HUDEP-2 (cell line): ENCODE results near the gene OR1K1.
"Not testable (repeated sequence)": the region's sequence is repeated elsewhere in the genome, so short reads cannot be mapped to it uniquely, and the experiment has no call there.

ENCODE experiments used
- DNase-seq, 76 experiments: peaks; one replicate each; lab custom pipeline; 2025; ENCODE audit not compliant: unreplicated experiment in 76 of 76; lab: John Stamatoyannopoulos, UW

Gene OR1K1

GRCh38 chr9:122810306-122810946, 10.5 kb downstream of the OR1K1 start:
- peak in 61 of 76 experiments; percentile 6 to 72 (median 43) for DNase-seq

GRCh38 chr9:122812736-122813135, 12.8 kb downstream of the OR1K1 start:
- no peak for DNase-seq

DNA sequence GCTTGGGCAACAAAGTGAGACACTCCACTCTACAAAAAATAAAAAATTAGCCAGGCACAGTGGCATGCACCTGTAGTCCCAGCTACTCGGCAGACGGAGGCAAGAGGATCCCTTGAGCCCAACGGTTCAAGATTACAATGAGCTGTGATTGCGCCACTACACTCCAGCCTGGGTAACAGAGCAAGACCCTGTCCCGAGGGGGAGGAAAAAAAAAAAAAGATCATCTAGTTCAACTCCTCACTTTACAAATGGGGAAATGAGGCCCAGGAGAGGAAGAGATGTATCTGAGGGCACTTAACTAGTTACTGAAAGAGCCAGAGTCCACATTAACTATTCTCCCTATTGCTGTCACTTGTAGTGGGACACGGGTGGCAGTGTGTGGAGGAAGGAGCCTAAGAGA, 14.6 kb downstream of the OR1K1 start:
- DNase-seq = no peak

DNA sequence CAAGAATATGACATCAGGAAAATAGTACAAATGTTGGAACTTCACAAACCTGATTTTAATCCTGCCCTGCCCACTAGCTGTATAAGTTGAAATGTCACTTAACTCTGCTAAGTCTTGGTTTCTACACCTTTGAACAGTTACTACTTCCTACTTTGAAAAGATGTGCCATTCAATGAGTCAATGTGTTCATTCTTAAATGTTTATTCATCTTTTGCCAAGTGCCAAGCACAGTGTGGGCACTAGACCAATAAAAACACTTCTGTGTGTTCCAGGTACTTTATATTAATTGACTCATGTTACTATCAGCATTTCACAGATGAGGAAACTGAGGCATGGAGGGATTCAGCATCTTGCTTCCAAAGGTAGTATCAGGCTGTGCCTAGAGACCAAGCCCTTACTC, 15.6 kb downstream of the OR1K1 start:
- DNase-seq = no peak

DNA sequence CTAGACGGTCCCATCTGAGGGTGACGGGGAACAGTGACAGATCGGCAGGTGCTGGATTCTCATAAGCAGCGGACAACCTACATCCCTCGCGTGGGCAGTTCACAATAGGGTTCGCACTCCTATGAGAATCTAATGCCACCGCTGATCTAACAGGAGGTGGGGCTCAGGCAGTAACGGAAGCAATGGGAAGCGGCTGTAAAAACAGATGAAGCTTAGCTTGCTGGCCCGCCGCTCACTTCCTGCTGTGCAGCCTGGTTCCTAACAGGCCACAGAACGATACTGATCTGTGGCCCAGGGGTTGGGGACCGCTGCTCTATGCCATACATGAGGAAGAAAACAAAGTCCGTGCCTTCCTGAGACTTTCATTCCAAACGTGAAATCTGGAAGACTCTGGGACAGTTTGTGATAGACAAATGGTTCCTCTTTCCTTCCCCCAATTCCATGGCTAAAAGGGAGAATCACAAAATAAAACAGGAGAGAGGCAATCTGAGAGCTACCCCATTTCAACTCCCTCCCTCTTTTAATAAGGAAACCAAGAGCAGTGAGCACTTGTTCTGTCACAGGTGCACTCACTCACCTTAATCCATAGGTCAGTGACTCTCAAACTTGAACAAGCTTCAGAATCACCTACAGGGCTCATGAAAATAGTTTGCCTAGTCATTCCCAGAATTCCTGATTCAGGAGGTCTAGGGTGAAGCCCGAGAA, 16.4 kb downstream of the OR1K1 start:
- DNase-seq = peak in 2 of 76 experiments; percentile 13 to 55

DNA sequence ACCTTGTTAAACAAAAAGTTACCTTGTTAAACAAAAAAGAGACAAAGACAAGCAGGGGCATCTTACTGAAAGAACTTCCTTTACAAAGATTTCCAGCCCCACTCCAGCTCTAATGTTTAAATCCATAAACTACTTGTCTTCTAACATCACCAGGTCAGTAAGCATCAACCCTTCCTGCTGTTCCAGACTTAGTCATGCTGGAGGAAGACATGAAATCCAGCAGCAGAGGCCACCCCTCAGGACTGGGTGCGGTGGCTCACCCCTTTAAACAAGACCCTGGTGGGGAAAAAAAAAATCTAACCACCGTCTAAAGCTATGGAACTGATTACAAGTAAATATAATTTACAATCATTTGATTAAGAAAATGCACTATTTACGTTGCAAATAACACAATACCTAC, 19.4 kb downstream of the OR1K1 start:
- no peak for DNase-seq

DNA sequence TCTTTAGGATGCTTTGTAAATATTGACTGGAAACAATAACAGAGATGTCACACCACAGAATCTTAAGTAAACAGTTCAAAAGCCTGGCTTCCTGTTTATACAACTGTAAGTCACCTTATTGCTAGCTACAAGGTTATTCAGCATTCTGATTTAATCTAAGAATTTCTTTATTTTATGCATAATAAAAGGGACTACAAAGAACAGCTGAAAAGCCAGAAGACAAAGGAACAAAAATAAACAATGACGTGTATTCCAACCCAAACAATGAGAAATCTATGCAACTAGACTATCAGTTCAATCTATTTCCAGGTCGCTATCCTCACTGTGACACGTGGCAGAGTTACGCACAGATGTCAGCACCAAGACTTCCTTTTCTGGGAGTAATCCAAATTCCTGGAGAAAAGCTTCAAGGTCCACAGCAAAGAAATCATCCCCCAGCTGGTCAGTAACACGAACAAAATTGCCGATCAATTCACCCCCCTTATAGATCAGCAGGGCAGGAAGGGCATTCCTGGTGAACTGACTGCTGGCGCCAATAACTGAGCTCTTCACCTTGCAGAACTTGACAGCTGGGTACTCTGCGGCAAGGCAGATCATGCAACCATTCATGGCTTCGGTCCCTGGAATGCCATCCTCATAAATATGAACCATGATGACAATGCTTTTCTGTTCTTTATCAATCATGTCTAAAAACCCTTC, 20.0 kb downstream of the OR1K1 start:
- no peak for DNase-seq

DNA sequence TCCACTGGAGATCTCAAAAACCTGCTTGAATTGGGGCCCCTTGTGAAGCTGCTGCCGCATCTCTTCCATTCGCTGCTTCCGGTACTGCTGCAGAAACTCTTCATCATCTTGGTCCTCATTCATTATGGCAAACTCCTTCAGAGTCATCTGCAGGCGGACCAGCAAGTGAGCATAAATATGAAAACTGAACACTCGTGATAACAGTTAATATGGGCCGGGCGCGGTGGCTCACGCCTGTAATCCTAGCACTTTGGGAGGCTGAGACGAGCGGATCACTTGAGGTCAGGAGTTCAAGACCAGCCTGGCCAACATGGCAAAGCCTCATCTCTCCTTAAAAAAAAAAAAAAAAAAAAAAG, 20.5 kb downstream of the OR1K1 start:
- DNase-seq = no peak

GRCh38 chr9:122821278-122821943, 21.5 kb downstream of the OR1K1 start:
- DNase-seq = peak in 74 of 76 experiments; percentile 30 to 98 (median 87)

DNA sequence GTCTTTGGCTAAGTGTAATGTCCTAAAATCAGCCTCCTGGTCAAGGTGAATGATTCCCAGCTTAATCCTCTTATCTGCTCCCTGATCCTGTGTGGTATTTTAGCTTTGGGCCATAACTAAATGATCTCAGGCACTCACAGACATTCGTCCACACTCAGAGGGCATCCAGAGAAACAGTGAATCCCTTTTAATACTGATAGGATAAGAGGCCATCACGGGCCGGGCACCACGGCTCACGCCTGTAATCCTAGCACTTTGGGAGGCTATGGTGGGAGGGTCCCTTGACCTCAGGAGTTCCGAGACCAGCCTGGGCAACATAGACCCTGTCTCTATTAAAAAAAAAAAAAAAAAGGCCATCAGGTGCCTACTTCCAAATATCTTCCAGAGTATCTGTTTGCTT, 22.1 kb downstream of the OR1K1 start:
- DNase-seq = peak in 1 of 76 experiments; percentile 40

GRCh38 chr9:122822938-122823337, 23.0 kb downstream of the OR1K1 start:
- DNase-seq = peak in 6 of 76 experiments; percentile 5 to 35 (median 16)

- DNase-seq = no peak
Observed at GRCh38 chr9:122827761-122828093, 27.8 kb downstream of the OR1K1 start.

DNA sequence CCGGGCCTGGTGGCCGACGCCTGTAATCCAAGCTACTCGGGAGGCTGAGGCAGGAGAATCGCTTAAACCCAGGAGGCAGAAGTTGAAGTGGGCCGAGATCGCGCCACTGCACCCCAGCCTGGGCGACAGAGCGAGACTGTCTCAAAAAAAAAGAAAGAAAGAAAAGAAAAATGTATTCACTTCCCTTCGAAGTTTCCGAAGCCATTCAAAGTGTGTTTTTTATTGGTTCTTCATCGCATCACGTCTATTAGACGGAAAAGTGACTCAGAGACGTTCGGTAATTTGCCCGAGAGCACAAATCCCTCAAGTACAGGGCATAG, 29.0 kb downstream of the OR1K1 start:
- DNase-seq = not testable (repeated sequence)

DNA sequence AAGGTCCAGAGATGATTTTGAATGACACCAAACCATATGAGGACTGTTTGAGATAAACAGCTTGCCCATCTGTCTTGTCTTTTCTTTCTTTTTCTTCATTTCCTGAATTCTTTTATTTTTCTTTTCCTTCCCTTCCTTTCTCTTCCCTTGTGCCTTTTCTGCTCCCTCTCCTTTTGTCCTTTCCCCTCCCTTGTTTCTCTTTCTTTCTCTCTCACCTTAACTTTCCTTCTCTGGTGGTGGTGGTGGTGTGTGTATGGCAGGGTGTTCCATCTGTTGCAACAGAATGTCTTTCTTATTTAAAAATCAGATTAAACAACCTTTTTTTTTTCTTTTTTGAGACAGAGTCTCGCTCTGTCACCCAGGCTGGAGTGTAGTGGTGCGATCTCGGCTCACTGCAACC, 32.3 kb downstream of the OR1K1 start:
- no peak for DNase-seq

DNA sequence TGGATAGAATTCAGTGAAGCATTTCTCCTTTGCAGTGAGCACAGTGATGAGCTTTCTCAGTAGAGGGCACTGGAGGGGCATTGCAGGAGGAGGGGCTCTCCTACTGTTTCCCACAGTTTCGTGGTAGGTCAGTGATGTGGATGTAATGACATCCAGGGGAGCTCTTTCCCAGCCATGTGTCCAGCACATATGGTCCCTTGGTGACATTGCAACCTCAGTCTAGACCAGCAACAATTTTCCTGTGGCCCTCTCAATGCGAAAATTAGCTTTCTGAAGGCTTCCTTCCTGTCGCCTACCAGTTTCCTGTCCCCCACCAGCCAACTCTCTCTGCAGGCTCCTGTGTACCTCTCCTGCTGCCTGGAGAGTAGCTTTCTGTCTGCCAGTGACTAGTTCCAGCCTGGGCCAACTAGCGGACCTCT, 35.4 kb downstream of the OR1K1 start:
- no peak for DNase-seq

GRCh38 chr9:122837266-122837850, 37.4 kb downstream of the OR1K1 start:
- no peak for DNase-seq

DNA sequence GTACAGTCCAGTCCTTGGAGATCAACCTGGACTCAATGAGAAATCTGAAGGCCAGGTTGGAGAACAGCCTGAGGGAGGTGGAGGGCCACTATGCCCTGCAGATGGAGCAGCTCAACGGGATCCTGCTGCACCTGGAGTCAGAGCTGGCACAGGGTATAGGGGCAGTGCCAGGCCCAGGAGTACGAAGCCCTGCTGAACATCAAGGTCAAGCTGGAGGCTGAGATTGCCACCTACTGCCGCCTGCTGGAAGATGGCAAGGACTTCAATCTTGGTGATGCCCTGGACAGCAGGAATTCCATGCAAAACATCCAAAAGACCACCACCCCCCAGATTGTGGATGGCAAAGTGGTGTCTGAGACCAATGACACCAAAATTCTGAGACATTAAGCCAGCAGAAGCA, 38.5 kb downstream of the OR1K1 start:
- peak in 3 of 76 experiments; percentile 2 to 16 (median 10) for DNase-seq

DNA sequence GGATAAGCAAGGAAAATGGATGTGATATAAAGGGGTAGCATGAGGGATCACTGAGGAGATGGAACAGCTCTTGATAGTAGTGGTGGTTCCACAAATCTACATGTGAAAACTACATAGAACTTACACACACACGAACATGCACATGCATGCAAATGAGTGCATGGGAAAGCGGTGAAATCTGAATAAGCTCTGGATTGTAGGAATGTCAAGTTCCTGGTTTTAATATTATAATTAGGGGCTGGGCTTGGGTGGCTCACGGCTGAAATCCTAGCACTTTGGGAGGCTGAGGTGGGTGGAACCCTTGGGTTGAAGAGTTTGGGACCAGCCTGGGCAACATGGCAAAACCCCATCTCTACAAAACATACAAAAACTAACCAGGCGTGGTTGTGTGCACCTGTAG, 41.6 kb downstream of the OR1K1 start:
- DNase-seq = no peak

- DNase-seq = no peak
Observed at GRCh38 chr9:122844137-122844536, 44.2 kb downstream of the OR1K1 start.

DNA sequence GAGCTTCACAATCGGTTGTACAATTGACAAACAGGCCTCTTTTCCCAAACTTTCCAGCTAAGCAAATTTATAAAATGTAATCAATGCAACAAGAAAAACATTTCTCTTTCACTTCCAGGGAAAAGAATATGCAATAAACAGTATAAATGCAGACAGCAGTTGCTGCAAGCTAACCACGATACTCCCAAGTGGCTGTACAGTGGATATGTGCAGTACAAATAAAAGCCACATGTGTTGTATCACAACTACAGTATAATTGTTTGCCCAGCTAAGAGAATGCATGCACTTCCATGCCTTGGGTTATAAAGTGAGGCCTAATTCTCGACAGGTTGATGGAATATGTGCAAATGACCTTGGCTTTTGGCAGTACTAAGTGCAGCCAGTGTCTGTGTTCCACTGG, 45.2 kb downstream of the OR1K1 start:
- no peak for DNase-seq

DNA sequence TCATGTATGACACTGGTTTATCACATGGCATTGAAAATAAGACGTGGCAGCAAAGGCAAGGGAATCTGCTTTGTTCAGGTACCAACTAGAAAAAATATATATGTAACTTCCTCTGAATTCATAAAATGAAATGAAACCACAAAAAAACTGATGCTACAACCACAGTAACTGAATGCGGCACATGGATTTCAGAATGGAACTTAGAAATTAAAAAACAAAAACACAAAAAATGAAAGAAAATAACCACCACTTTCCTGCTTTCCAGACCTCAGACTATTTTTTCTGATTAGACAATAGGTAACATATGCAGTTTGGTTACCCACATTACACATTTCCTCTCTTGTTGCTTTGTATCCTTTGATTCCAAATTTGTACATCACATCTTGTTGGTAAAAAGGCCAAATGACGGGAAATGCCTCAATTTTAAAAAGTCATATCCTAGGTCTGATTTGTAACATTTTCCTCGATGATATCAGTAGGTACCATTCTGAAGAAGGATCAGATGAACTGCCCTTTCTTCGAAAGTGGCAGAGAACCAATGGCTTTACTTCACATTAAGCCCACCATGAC, 46.5 kb downstream of the OR1K1 start:
- DNase-seq = no peak
